Smooth muscle cell (in vitro differentiated cells): ENCODE results near the gene TMEM221. TPM values are rescaled to one million over a fixed set of nuclear protein-coding genes. Genes with fewer than 3 reads are reported as not detected.

Experiments
- DNase-seq: peaks from one replicate; lab custom pipeline; 2025; ENCODE audit not compliant: unreplicated experiment; lab: John Stamatoyannopoulos, UW
- H2AFZ ChIP-seq: fragments of 200-600 bp; sonication (generic); 2 replicates; pipeline ENCODE4 v1.6.0; 2016; ENCODE audit warnings: antibody characterized with exemption, low read depth, mild to moderate bottlenecking
- H3F3A ChIP-seq: fragments of 200-600 bp; sonication (generic); 2 replicates; pipeline ENCODE4 v1.6.0; 2017; ENCODE audit warnings: antibody characterized with exemption, low read depth
- H3K27ac ChIP-seq: fragments of 200-600 bp; sonication (generic); 2 replicates; pipeline ENCODE4 v1.5.1; 2016; ENCODE audit warnings: low read depth, mild to moderate bottlenecking
- H3K27me3 ChIP-seq: fragments of 200-600 bp; sonication (generic); 2 replicates; pipeline ENCODE4 v1.6.1; 2016; ENCODE audit warnings: low read depth, mild to moderate bottlenecking
- H3K36me3 ChIP-seq: fragments of 200-600 bp; sonication (generic); 2 replicates; pipeline ENCODE4 v1.5.1; 2016; ENCODE audit warnings: low read depth
- H3K4me1 ChIP-seq: fragments of 200-600 bp; sonication (generic); 2 replicates; pipeline ENCODE4 v1.5.1; 2016; ENCODE audit warnings: low read depth
- H3K4me2 ChIP-seq: fragments of 200-600 bp; sonication (generic); 2 replicates; pipeline ENCODE4 v1.6.0; 2016; ENCODE audit warnings: mild to moderate bottlenecking
- H3K4me3 ChIP-seq: fragments of 200-600 bp; sonication (generic); 2 replicates; pipeline ENCODE4 v1.5.1; 2016; ENCODE audit warnings: mild to moderate bottlenecking
- H3K79me2 ChIP-seq: fragments of 200-600 bp; sonication (generic); 2 replicates; pipeline ENCODE4 v1.6.0; 2016; ENCODE audit warnings: low read depth, mild to moderate bottlenecking
- H3K9ac ChIP-seq: fragments of 200-600 bp; sonication (generic); 2 replicates; pipeline ENCODE4 v1.6.0; 2016; ENCODE audit warnings: low read depth
- H3K9me3 ChIP-seq: fragments of 200-600 bp; sonication (generic); replicated peaks from 2 replicates; pipeline ENCODE4 v1.5.1; 2016; ENCODE audit warnings: low read depth
- H4K20me1 ChIP-seq: fragments of 200-600 bp; sonication (generic); 2 replicates; pipeline ENCODE4 v1.6.0; 2016; ENCODE audit warnings: low read depth
- WGBS: methylation state at CpG from one replicate; pipeline ENCODE4 v1.1.7; 2016; ENCODE audit warnings: low lambda C conversion rate; 5-methylcytosine and 5-hydroxymethylcytosine counted together
- polyA plus RNA-seq: library from polyadenylated mRNA; unstranded; fragments of >200 nt; fragmentation: Nextera tagmentation; extraction: Ambion mirVana; gene quantifications from 2 replicates; pipeline ENCODE4 v1.2.1, GENCODE V29; 2016
- total RNA-seq: library from RNA; depleted of rRNA; stranded (reverse); fragments of >200 nt; gene quantifications from 2 replicates; pipeline ENCODE4 v1.2.3, GENCODE V29; 2014
- TF ChIP-seq, protein P1 (sequence below): fragments of 200-600 bp; sonication (generic); IDR thresholded peaks from 2 replicates; pipeline ENCODE4 v1.5.1; 2017; ENCODE audit warnings: borderline replicate concordance, mild to moderate bottlenecking, antibody characterized with exemption; ENCODE audit not compliant: insufficient read depth, poor library complexity, severe bottlenecking

TMEM221 gene
- total and polyA plus RNA-seq, 2 experiments from 2014 or later = 0.31 to 0.63 TPM

DNA sequence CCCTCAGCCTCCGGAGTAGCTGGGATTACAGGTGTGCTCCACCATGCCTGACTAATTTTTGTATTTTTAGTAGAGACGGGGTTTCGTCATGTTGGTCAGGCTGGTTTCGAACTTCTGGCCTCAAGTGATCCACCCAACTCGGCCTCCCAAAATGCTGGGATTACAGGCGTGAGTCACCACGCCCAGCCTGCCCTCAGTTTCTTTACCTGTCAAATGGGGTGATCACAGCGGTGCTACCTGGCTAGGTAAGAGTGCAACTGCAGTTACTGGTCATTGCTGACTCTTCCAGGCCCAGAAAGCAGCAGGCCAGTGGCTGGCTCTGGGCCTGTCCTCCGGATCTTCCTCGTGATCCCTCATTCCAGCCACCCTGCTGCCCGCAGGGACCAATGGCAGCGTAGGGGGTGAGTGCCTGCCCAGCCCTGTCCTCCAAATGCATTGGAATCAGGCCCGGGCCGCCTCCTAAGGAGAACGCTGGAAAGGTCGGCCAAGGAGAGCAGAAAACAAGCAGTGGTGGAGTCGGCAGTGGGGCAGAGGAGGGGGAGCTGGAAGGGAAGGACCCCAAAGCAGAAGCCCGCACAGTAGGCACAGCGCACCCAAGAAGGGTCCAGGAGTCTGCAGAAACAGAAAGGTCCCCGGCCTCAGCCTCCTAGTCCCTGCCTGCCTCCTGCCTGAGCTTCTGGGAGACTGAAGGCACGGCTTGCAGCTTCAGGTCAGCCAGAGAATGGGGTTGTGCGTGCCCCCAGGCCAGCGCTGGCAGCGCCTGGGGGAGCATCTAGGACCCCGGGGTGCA is 20.0 kb upstream of the TMEM221 start:
- Histone ChIP-seq H2AFZ (no peak overlapping the region), H3F3A (no peaks in the 10 kb centered on the region), H3K9ac (no peak overlapping the region), H3K27me3 (no peaks in the 10 kb centered on the region), H3K4me3 (peak overlapping the region; percentile 83), H3K4me1 (peaks cover 13% of the 10 kb centered on the region), H3K79me2 (peaks cover 25% of the 10 kb centered on the region), H4K20me1 (peaks cover 10% of the 10 kb centered on the region), H3K9me3 (no peaks in the 10 kb centered on the region), H3K4me2 (peak overlapping the region; percentile 82), H3K27ac (no peak overlapping the region), H3K36me3 (no peaks in the 10 kb centered on the region)
- WGBS = 73% methylated on average over 25 of the region's 25 CpGs
- DNase-seq = no peak
- TF ChIP-seq, protein P1, sequence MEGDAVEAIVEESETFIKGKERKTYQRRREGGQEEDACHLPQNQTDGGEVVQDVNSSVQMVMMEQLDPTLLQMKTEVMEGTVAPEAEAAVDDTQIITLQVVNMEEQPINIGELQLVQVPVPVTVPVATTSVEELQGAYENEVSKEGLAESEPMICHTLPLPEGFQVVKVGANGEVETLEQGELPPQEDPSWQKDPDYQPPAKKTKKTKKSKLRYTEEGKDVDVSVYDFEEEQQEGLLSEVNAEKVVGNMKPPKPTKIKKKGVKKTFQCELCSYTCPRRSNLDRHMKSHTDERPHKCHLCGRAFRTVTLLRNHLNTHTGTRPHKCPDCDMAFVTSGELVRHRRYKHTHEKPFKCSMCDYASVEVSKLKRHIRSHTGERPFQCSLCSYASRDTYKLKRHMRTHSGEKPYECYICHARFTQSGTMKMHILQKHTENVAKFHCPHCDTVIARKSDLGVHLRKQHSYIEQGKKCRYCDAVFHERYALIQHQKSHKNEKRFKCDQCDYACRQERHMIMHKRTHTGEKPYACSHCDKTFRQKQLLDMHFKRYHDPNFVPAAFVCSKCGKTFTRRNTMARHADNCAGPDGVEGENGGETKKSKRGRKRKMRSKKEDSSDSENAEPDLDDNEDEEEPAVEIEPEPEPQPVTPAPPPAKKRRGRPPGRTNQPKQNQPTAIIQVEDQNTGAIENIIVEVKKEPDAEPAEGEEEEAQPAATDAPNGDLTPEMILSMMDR = no peak

DNA sequence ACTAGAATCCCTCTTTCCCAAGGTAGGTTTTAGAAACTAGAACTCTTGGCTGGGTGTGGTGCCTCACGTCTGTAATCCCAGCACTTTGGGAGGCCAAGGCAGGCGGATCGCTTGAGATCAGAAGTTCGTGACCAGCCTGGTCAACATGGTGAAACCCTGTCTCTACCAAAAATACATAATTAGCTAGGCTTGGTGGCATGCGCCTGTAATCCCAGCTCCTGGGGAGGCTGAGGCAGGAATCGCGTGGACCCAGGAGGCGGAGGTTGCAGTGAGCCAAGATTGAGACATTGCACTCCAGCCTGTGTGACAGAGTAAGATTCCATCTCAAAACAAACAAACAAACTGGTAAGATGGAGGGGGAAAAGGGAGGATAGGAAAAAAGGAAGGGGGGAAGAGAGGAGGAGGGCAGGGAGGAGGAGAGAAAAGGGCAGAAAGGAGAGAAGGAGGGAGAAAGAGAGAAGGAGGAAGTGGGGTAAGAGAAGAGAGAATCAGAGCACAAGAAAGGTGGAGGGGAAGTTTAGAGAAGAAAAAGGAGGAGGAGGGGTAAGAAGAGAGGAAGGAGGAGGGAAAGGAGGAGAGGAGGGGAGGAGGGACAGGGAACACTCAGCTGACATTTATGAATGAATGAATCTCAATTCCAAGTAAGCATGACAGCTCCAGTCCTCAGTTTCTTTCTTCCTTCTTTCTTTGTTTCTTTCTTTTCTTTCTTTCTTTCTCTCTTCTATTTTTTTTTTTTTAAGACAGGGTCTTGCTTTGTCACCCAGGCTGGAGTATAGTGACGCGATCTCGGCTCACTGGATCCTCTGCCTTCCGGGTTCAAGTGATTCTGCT is 19.2 kb upstream of the TMEM221 start:
- Histone ChIP-seq H3K9me3 (no peaks in the 10 kb centered on the region), H2AFZ (no peak overlapping the region), H3K27me3 (no peaks in the 10 kb centered on the region), H3K79me2 (peaks cover 16% of the 10 kb centered on the region), H4K20me1 (peaks cover 10% of the 10 kb centered on the region), H3K4me3 (no peak overlapping the region), H3K4me1 (peaks cover 13% of the 10 kb centered on the region), H3K4me2 (no peak overlapping the region), H3K36me3 (no peaks in the 10 kb centered on the region), H3F3A (no peaks in the 10 kb centered on the region), H3K27ac (no peak overlapping the region), H3K9ac (no peak overlapping the region)
- TF ChIP-seq, protein P1 = no peak
- WGBS = 85% methylated on average over 12 of the region's 12 CpGs
- DNase-seq = no peak

- H2AFZ ChIP-seq = no peak overlapping the region
- H3K9me3 ChIP-seq = no peaks in the 10 kb centered on the region
- no peaks in the 10 kb centered on the region for H3K27me3 ChIP-seq
- DNase-seq = no peak
- peaks cover 4% of the 10 kb centered on the region for H4K20me1 ChIP-seq
- no peaks in the 10 kb centered on the region for H3F3A ChIP-seq
- peak overlapping the region; percentile 62 for H3K4me2 ChIP-seq
- no peaks in the 10 kb centered on the region for H3K36me3 ChIP-seq
- H3K4me1 ChIP-seq = peaks cover 12% of the 10 kb centered on the region
- no peak overlapping the region for H3K4me3 ChIP-seq
- H3K27ac ChIP-seq = no peak overlapping the region
- WGBS = 44% methylated on average over 6 of the region's 6 CpGs
- TF ChIP-seq, protein P1 = no peak
- peaks cover 6% of the 10 kb centered on the region for H3K79me2 ChIP-seq
- H3K9ac ChIP-seq = no peak overlapping the region
These were observed 18.0 kb upstream of the TMEM221 start for GRCh38 chr19:17466487-17466850.
